ENCODE results near the gene CCDC78.

Gene CCDC78

DNA sequence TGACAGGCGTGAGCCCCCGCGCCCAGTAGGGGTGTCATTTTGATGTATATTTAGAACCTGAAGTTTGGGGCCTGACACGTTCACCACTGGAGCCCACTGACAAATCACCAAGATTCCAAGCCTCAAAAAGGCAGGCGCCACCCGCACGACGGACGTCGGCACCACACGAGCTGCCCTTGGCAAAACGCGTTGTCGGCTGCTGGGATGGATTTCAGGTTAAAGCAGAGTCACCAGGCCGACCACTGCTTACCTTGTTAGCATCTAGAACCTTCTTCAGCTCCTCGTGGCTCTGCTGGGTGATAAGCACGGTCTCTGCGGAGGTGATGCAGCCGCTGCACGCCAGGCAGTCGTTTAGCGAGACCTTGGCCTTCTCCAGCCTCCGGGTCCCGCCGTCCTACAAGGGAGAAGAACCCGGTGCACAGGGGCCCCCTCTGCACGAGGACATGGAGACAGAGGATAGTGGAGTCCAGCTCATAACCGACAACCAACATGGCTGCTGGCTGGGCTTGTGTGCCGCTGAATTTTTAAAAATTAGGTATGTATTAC is 10.8 kb upstream of the CCDC78 start:
- DNase-seq: no peak

- no peak for DNase-seq
Measured at GRCh38 chr16:735982-736453, 9.8 kb upstream of the CCDC78 start.

DNA sequence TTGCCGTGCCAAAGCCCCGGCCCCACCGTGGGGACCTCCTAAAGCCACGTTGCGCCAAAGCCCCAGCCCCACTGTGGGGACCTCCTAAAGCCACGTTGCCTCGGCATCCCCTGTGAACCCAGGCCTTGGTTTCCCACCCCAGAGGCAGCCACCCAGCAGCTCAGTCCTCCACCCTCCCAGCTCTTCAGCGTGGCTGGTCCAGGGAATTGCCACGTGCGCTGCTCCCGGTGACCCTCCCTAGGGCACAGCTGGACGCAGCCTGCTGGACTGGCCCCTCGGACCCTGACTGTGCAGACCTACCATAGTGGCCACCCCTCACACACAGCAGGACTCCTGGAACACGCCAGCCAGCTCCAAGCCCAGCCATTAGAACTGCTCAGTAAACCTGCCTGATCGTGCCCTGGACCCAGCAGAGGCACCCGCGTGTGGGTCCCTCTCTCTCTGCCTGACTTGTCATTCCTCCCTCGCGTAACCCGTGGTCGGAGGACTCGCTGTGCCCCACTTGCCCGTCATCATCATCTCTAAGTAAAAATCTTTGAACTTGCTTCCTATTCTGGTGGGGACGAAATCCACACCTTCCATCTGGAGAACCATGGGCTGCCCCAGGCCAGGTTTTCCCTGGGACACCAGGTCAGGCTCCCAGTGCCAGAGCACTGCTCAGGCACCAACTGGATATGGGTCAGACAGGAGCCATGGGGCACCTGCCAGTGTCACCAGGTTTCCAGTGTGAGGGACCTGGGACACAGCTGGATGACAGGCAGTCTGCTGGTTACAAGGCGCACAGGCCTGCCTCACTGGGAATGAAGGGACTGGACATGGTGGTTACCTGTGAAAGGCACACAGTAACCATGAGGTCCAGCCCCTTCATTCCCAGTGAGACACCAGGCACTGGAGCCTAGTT is 9.0 kb upstream of the CCDC78 start:
- no peak for DNase-seq

DNA sequence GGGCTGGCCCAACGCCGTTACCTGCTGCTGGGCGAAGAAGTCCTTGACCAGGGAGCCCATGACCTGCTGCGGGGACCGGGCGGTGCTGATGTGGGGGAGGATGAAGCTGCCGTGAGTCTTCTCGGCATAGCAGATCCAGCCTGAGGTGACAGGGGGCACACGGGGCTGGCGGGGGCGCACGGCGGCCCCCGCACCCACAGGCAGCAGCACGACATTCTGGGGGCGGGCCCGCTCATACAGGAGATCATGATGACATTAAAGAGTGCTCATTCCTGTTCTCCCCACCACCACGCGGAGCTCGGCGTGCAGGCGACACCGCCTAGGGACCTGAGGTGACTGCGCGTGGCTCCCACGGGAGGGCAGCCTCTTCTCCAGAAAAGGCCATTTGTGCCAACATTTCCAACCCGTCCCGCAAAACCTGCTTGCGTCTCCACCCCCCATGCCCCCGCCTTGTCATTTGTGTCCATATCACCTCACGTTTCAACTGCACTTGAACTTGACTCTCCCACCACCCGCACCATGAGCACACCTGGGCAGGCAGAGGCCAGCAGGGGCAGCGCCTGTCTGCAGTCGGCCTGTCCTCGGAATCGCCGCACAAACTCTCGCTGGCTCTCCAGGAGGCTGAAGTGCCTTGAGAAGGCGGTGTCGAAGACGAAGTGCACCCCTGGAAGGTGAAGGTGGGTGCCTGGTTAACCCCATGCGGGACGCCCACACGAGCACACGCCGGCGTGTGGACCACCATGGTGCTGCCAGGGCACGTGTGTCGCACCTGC is 8.2 kb upstream of the CCDC78 start:
- DNase-seq: no peak

DNA sequence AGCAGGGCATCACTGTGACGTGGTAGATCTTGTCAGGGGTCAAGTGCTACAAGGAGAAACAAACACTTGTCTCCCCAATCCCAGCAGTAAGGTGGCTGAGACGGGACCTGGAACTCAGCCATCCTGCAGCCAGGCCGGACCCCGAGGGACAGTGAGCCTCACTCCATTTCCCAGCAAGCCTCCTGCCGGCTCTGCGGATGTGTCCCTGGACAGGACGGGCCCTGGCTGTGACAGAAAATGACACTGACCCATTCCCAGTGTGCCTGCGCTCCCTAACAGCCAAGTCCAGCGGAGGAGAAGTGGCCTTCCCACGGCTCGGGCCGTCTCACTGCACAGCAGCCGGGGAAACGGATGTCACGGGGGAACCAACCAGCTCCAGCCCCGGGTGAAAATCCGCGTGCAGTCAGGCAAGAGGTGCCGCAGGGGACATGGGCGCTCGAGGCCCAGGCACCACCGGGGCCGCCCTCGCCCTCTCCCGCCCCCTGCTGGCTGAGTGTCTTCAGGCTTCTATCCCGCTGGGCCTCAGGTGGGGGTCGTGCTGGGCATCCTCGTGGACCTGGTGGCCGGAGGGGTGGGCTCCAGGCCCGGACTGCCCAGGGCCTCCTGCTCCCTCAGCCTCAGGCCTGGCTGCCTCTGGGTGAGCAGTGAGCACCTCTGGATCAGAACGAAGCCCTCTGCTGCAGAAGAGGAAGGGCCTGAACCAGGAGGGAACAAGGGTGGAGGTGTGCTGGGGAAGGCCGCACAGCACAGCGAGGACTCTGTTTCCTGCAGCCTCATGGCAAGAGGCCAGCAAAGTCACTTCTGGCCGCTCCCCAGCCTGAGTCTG is 7.4 kb upstream of the CCDC78 start:
- no peak for DNase-seq

- no peak for DNase-seq
Measured at GRCh38 chr16:732936-733335, 6.7 kb upstream of the CCDC78 start.

GRCh38 chr16:732332-732731 is 6.1 kb upstream of the CCDC78 start:
- DNase-seq: no peak

DNA sequence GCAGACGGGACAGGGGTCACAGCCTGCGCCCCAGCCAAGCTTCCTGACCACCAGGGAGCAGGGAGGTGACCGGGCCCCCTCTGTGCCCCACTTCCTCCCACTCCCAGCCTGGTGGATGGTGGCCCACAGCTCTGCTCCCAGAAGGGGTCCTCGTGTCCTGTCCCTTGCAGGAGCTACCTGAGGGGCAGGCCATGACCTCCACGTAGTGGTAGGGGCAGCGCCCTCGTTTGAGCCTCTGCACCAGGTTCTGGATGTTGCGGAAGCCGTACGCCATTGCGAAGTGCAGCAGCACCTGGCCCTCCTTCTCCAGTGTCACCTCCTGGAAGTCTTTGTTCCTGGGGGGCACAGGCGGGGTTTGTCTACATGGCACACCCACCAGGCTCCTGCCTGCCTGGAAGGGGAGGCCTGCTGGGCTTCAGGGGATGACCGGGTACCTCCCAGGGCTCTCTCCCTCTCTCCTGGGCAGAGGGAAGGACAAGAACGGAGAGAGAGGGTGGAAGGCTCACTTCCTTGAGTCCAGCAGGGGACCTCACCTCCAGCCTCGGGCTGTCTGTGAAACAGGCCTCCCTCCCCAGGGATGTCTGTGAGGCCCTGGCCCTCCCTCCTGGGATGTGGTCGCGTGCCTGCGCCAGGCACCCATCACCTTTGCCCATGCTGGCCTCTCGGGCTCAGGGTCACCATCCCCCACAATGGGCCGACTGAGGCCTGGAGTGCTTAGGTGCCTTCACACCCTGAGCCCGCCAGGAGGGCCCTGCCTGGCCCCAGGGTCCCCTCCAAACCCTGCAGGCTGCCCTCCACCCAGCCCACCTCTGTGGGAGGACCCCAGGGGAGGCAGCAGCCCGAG is 4.6 kb upstream of the CCDC78 start:
- DNase-seq: peak; percentile 21

- peak; percentile 20 for DNase-seq
Measured at GRCh38 chr16:729768-730665, 3.8 kb upstream of the CCDC78 start.

GRCh38 chr16:728890-729744 is 2.9 kb upstream of the CCDC78 start:
- no peak for DNase-seq

DNA sequence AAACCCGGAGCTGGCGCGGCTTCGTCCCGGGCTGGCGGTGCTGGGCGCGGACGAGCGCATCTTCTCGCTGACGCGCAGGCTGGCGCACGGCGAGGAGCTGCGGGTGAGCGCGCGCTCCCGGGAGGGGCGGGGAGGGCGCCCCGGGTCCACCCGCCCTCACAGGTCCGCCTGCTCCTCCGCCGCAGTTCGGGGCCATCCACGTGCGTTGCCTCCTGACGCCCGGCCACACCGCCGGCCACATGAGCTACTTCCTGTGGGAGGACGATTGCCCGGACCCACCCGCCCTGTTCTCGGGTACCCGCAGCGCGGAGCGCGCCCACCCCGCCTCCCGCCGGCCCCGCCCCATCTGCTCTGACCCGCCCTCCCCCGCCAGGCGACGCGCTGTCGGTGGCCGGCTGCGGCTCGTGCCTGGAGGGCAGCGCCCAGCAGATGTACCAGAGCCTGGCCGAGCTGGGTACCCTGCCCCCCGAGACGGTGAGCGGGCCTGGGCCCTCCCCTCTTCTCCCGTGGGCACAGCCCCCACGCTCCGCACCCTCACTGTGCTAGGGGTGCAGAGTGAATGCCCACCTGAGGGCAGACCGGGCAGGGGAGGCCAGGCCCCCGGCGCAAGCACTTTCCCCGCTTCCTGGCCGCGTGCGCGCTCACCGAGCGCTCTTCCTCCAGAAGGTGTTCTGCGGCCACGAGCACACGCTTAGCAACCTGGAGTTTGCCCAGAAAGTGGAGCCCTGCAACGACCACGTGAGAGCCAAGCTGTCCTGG is 2.1 kb upstream of the CCDC78 start:
- DNase-seq: peak; percentile 78

- DNase-seq: no peak
Measured at GRCh38 chr16:727291-727977, 1.2 kb upstream of the CCDC78 start.

GRCh38 chr16:726188-726437 is 130 bp downstream of the CCDC78 start:
- DNase-seq: no peak

DNA sequence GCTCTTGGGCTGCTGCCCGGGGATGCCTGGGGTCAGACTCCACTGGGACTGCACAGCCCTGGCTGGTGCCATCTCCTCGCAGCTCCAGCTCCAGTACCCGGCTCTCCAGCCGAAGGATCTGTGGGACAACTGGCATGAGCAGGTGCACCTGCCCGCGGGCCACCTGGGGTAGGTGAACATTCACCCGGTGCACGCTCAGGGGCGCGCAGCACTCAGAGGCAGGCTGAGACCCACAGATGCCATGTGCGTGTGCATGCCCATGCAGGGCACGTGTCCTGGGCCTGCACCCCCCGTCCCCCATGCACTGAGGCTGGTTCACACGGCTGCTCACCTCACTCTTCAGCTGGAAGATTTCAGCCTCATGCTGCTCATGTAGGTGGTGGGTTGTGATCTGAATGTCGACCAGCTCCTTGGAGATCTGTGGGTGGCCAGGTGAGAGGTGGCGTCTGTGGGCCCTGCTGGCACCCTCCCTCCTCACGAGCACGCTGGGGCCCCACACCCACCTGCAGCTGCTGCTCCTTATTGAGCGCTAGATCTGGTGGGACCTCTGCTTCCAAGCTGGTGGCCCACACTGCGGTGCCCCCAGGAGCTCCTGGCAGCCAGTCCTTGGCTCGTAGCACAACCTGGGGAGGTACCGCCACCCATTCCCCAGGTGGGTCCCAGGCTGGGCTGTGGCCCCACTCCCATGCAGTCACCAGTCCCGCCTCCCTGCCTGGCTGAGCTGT is 618 bp downstream of the CCDC78 start:
- no peak for DNase-seq

- DNase-seq: no peak
Measured at GRCh38 chr16:725041-725376, 1.2 kb downstream of the CCDC78 start.

DNA sequence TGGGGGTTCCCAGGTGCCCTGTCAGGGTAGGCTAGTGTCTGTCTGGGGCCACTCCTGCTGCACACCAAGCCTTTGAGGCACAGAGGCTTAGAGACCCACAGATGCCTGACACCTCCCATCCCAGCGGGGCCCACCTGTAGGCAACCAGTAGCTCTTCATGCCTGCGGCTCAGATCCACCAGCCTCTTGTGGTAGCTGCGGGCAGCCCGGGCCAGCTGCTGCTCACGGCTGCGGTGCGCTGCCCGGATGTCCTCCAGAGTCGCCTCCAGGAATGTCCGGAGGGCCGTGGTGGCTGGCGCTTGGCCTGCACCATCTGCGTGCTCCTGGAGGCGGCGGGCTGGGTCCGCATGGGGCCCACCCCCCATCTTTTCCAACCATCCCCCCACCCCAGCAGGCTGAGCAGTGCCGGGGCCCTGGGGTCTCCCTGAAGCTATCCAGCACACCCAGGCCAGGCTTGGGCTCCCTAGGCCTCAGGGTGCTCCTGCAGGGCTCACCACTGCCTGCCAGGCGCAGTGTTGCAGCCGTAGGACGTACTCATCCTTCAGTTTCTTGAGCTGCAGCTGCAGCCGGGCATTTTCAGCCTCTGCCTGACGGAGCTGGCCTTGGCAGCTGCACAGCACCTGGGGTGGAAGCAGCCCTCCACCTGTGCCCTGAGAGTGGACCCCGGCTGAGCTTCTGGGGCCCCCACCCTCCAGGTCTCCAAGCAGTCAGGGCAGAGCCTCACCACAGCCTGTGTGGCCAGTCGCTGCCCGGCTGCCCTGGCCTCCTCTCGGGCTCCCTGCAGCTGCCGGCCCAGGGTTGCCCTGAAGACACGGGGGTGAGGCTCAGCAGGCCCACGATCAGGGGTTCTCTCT is 1.8 kb downstream of the CCDC78 start:
- no peak for DNase-seq

GRCh38 chr16:723695-724094 is 2.5 kb downstream of the CCDC78 start:
- no peak for DNase-seq

Data from femur (tissue), 1 donor.